Loucy (cell line): ENCODE results near the gene ZNF718.
"Not testable (repeated sequence)": the region's sequence is repeated elsewhere in the genome, so short reads cannot be mapped to it uniquely, and the experiment has no call there.

ENCODE experiments used
- H2AFZ ChIP-seq: fragments of 200-600 bp; sonication (generic); 2 replicates; pipeline ENCODE4 v1.6.0; 2016; ENCODE audit warnings: antibody characterized with exemption, mild to moderate bottlenecking, low read length, moderate library complexity
- H3F3A ChIP-seq: fragments of 200-600 bp; 2 replicates; pipeline ENCODE4 v1.6.0; 2016; ENCODE audit warnings: antibody characterized with exemption, low read depth, mild to moderate bottlenecking
- H3K27me3 ChIP-seq: fragments of 200-600 bp; sonication (generic); 2 replicates; pipeline ENCODE4 v1.6.1; 2014; ENCODE audit warnings: low read length, mild to moderate bottlenecking; ENCODE audit not compliant: insufficient read depth, poor library complexity, severe bottlenecking
- H3K36me3 ChIP-seq: fragments of 200-600 bp; sonication (generic); 2 replicates; pipeline ENCODE4 v1.6.1; 2016; ENCODE audit warnings: low read length; ENCODE audit not compliant: insufficient read depth
- H3K4me1 ChIP-seq: fragments of 200-600 bp; sonication (generic); 2 replicates; pipeline ENCODE4 v1.5.1; 2014; ENCODE audit warnings: low read length, mild to moderate bottlenecking; ENCODE audit not compliant: insufficient read depth, poor library complexity, severe bottlenecking
- H3K4me2 ChIP-seq: fragments of 200-600 bp; sonication (generic); 2 replicates; pipeline ENCODE4 v1.6.0; 2014; ENCODE audit warnings: antibody characterized with exemption, low read length, low read depth, mild to moderate bottlenecking; ENCODE audit not compliant: poor library complexity, severe bottlenecking
- H3K4me3 ChIP-seq: fragments of 200-600 bp; sonication (generic); 2 replicates; pipeline ENCODE4 v1.5.1; 2014; ENCODE audit warnings: low read length, mild to moderate bottlenecking, mixed read lengths; ENCODE audit not compliant: poor library complexity, severe bottlenecking
- H3K79me2 ChIP-seq: fragments of 200-600 bp; sonication (generic); 2 replicates; pipeline ENCODE4 v1.6.1; 2014; ENCODE audit warnings: low read length; ENCODE audit not compliant: insufficient read depth
- H3K9ac ChIP-seq: fragments of 200-600 bp; sonication (generic); 2 replicates; pipeline ENCODE4 v1.6.0; 2014; ENCODE audit warnings: mild to moderate bottlenecking, low read depth, low read length, moderate library complexity; ENCODE audit not compliant: poor library complexity, severe bottlenecking
- H3K9me2 ChIP-seq: fragments of 200-600 bp; sonication (generic); replicated peaks from 2 replicates; pipeline ENCODE4 v1.6.1; 2016; ENCODE audit warnings: low read depth, low read length, mixed read lengths
- H3K9me3 ChIP-seq: fragments of 200-600 bp; sonication (generic); 2 replicates; pipeline ENCODE4 v1.6.1; 2014; ENCODE audit warnings: mild to moderate bottlenecking, antibody characterized with exemption, low read length, low read depth; ENCODE audit not compliant: insufficient read depth
- H4K20me1 ChIP-seq: fragments of 200-600 bp; sonication (generic); 2 replicates; pipeline ENCODE4 v1.6.0; 2014; ENCODE audit warnings: antibody characterized with exemption, low read length, mild to moderate bottlenecking; ENCODE audit not compliant: insufficient read depth, poor library complexity, severe bottlenecking
- CTCF ChIP-seq: fragments of 200-600 bp; sonication (generic); conservative IDR thresholded peaks from 2 replicates; pipeline ENCODE4 v1.5.1; 2014; ENCODE audit warnings: mild to moderate bottlenecking, antibody characterized with exemption, low read length
- EZH2phosphoT487 ChIP-seq: fragments of 200-600 bp; IDR thresholded peaks from 2 replicates; pipeline ENCODE4 v1.6.1; 2018; ENCODE audit warnings: antibody characterized with exemption, mild to moderate bottlenecking, moderate library complexity, borderline replicate concordance

Gene ZNF718

GRCh38 chr4:200936-201335, 76.6 kb downstream of the ZNF718 start:
- no peaks in the 10 kb centered on the region for H4K20me1 ChIP-seq
- no peaks in the 10 kb centered on the region for H3F3A ChIP-seq
- no peak overlapping the region for H3K4me3 ChIP-seq
- H3K36me3 ChIP-seq, result peaks cover 12% of the 10 kb centered on the region; the same call in 1 of the 2 replicates
- TF ChIP-seq CTCF (no peak), EZH2phosphoT487 (no peak)
- no peak overlapping the region for H3K9ac ChIP-seq
- H3K79me2 ChIP-seq, result no peaks in the 10 kb centered on the region
- no peaks in the 10 kb centered on the region for H3K9me2 ChIP-seq
- peaks cover 22% of the 10 kb centered on the region; the same call in 1 of the 2 replicates for H3K9me3 ChIP-seq
- H3K4me2 ChIP-seq, result no peak overlapping the region
- H3K27me3 ChIP-seq, result no peaks in the 10 kb centered on the region
- no peaks in the 10 kb centered on the region for H3K4me1 ChIP-seq
- H2AFZ ChIP-seq, result no peak overlapping the region

GRCh38 chr4:202822-203221, 78.5 kb downstream of the ZNF718 start:
- H3K27me3 ChIP-seq, H3K79me2 ChIP-seq, H2AFZ ChIP-seq, H3K9ac ChIP-seq, H3K9me2 ChIP-seq, H3F3A ChIP-seq, H3K4me2 ChIP-seq, H3K4me3 ChIP-seq, H4K20me1 ChIP-seq: not testable (repeated sequence)
- H3K36me3 ChIP-seq, result peaks cover 12% of the 10 kb centered on the region; the same call in 1 of the 2 replicates
- peaks cover 22% of the 10 kb centered on the region; the same call in 1 of the 2 replicates for H3K9me3 ChIP-seq
- H3K4me1 ChIP-seq, result peaks cover 13% of the 10 kb centered on the region

- Histone ChIP-seq H3K4me1 (peaks cover 34% of the 10 kb centered on the region), H3F3A (peaks cover 5% of the 10 kb centered on the region; the same call in 1 of the 2 replicates), H3K4me2 (no peak overlapping the region), H3K9me2 (no peaks in the 10 kb centered on the region), H2AFZ (no peak overlapping the region), H4K20me1 (no peaks in the 10 kb centered on the region), H3K9ac (no peak overlapping the region), H3K4me3 (no peak overlapping the region), H3K79me2 (no peaks in the 10 kb centered on the region), H3K36me3 (peaks cover 12% of the 10 kb centered on the region; the same call in 1 of the 2 replicates), H3K9me3 (peaks cover 22% of the 10 kb centered on the region; the same call in 1 of the 2 replicates), H3K27me3 (no peaks in the 10 kb centered on the region)
- TF ChIP-seq CTCF, result no peak
- TF ChIP-seq EZH2phosphoT487, result no peak
These were observed 80.9 kb downstream of the ZNF718 start for GRCh38 chr4:205097-205756.

- Histone ChIP-seq H3K9ac (no peak overlapping the region), H3F3A (peaks cover 10% of the 10 kb centered on the region; the same call in 1 of the 2 replicates), H4K20me1 (no peaks in the 10 kb centered on the region), H3K4me3 (no peak overlapping the region), H3K79me2 (no peaks in the 10 kb centered on the region), H2AFZ (no peak overlapping the region), H3K9me3 (peaks cover 22% of the 10 kb centered on the region; the same call in 1 of the 2 replicates), H3K9me2 (no peaks in the 10 kb centered on the region), H3K27me3 (no peaks in the 10 kb centered on the region), H3K36me3 (peaks cover 12% of the 10 kb centered on the region; the same call in 1 of the 2 replicates), H3K4me2 (no peak overlapping the region), H3K4me1 (peaks cover 42% of the 10 kb centered on the region)
- TF ChIP-seq EZH2phosphoT487 (no peak), CTCF (no peak)
These were observed 81.8 kb downstream of the ZNF718 start for GRCh38 chr4:206054-206453.

GRCh38 chr4:208416-209096, 84.3 kb downstream of the ZNF718 start:
- 0 out of 2 replicates have a peak overlapping the region, but pooled peaks have one; percentile 41 for H2AFZ ChIP-seq
- peaks cover 57% of the 10 kb centered on the region for H3K4me1 ChIP-seq
- H3K79me2 ChIP-seq, H3F3A ChIP-seq, H3K36me3 ChIP-seq, H4K20me1 ChIP-seq, H3K9me2 ChIP-seq, H3K27me3 ChIP-seq: not testable (repeated sequence)
- peak overlapping the region; percentile 48 for H3K9ac ChIP-seq
- peak overlapping the region; percentile 58 for H3K4me2 ChIP-seq
- peak overlapping the region; percentile 15 for H3K4me3 ChIP-seq
- peaks cover 14% of the 10 kb centered on the region; the same call in 1 of the 2 replicates for H3K9me3 ChIP-seq
